ENCODE data around the gene M1AP.

DNA sequence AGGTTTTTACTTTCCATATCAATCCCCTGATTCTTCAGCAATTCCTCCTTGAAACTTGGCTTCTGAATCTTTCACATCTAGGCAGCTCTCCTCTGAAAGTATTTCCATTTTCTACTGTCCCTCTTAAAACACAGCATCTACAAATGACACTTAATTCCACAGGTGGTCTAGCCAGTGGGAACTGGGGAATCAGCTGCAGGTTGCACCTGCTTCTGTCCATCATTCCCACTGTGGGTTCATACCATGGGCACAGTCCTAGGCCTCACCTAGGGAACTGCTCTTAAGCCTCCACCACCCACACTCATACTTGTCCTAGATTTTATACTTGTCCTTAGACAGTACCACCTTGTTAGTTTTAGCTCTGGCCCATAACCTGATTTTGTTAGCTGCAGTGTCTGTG lies 96.6 kb downstream of the M1AP start:
- TF ChIP-seq, protein P1, sequence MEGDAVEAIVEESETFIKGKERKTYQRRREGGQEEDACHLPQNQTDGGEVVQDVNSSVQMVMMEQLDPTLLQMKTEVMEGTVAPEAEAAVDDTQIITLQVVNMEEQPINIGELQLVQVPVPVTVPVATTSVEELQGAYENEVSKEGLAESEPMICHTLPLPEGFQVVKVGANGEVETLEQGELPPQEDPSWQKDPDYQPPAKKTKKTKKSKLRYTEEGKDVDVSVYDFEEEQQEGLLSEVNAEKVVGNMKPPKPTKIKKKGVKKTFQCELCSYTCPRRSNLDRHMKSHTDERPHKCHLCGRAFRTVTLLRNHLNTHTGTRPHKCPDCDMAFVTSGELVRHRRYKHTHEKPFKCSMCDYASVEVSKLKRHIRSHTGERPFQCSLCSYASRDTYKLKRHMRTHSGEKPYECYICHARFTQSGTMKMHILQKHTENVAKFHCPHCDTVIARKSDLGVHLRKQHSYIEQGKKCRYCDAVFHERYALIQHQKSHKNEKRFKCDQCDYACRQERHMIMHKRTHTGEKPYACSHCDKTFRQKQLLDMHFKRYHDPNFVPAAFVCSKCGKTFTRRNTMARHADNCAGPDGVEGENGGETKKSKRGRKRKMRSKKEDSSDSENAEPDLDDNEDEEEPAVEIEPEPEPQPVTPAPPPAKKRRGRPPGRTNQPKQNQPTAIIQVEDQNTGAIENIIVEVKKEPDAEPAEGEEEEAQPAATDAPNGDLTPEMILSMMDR (IDR thresholded peaks at IDR 0.05; ENCODE audit: low read length), result no peak
- TF ChIP-seq EZH2 (optimal IDR thresholded peaks at IDR 0.05; ENCODE audit: low read depth, low read length), result no peak

Measured in MM.1S (cell line).